Gastroesophageal sphincter (tissue), 3 donors: ENCODE measurements around the gene FAM135A.

Experiments used
- EP300 ChIP-seq: sonication (generic); formaldehyde crosslinking; IDR thresholded peaks from one replicate; pipeline ENCODE4 v1.6.1; 2017; ENCODE audit warnings: antibody characterized with exemption, mild to moderate bottlenecking
- POLR2A ChIP-seq, 2 donors: fragments of 450-650 bp; IDR thresholded peaks; one replicate each; pipeline ENCODE4 v1.6.1; 2017; ENCODE audit warnings: antibody characterized with exemption in 2 of 2, mild to moderate bottlenecking in 2 of 2, moderate library complexity in 1 of 2
- POLR2AphosphoS5 ChIP-seq: sonication (generic); formaldehyde crosslinking; IDR thresholded peaks from one replicate; pipeline ENCODE4 v1.6.1; 2017; ENCODE audit warnings: antibody characterized with exemption
- TF ChIP-seq, protein P1 (sequence below), 4 experiments: fragments of 200-600 bp in 2 of 4; fragments of 450-650 bp in 2 of 4; sonication (generic) in 1 of 4; IDR thresholded peaks; one replicate each; pipeline ENCODE4 v1.5.1; 2017 to 2019; ENCODE audit warnings: antibody characterized with exemption in 4 of 4, mild to moderate bottlenecking in 2 of 4, moderate library complexity in 2 of 4

GRCh38 chr6:70369332-70369950, 43.9 kb upstream of the FAM135A start:
- TF ChIP-seq POLR2AphosphoS5: no peak
- TF ChIP-seq, protein P1, sequence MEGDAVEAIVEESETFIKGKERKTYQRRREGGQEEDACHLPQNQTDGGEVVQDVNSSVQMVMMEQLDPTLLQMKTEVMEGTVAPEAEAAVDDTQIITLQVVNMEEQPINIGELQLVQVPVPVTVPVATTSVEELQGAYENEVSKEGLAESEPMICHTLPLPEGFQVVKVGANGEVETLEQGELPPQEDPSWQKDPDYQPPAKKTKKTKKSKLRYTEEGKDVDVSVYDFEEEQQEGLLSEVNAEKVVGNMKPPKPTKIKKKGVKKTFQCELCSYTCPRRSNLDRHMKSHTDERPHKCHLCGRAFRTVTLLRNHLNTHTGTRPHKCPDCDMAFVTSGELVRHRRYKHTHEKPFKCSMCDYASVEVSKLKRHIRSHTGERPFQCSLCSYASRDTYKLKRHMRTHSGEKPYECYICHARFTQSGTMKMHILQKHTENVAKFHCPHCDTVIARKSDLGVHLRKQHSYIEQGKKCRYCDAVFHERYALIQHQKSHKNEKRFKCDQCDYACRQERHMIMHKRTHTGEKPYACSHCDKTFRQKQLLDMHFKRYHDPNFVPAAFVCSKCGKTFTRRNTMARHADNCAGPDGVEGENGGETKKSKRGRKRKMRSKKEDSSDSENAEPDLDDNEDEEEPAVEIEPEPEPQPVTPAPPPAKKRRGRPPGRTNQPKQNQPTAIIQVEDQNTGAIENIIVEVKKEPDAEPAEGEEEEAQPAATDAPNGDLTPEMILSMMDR (IDR thresholded peaks at IDR 0.05): peak; percentile 67 to 88 (median 78)
- no peak for TF ChIP-seq POLR2A (IDR thresholded peaks at IDR 0.05)
- no peak for TF ChIP-seq EP300
